ENCODE data around the gene STX16. TPM values are rescaled to one million over a fixed set of nuclear protein-coding genes. Genes with fewer than 3 reads are reported as not detected.

STX16 gene
- total RNA-seq, 1 donor from 2014 or later = 78.7 TPM

DNA sequence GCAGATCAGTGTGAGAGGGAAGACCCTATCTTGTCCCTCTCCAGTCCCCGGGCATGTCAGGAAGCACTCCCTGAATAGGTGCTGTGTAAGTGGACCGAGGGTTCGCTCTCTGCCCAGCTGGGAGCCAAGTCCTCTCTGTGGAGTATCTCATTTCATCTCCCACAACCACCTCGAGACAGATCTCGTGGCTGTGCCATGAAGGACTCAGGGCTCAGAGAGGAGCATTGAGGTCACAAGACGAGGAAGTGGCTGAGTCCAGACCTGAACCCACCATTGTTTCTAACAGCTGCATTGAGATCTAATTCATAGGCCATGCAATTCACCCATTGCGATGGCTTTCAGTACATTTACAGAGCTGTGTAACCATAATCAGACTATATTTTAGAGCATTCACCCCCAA lies 34.7 kb upstream of the STX16 start:
- intact Hi-C loops (cut with DNase I) = no loop called here
- ATAC-seq (no peak), DNase-seq (ENCODE audit: low spot score) (no peak)

DNA sequence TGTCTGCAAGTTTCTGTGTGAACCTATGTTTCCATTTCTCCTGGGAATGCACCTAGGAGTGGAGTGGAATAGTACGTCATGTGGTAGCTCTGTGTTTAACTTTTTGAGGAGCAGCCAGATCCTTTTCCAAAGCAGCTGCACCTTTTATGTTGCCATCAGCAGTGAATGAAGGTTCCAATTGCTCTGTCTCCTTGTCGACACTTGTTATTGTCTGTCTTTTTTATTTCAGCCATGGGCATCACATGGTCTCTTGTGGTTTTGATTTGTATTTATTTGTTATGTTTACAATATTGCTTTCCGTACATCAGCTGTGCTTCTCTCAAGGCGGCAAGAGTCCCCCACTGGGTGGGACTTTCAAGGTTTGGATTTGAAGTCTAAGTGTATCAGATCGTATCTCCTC lies 33.9 kb upstream of the STX16 start:
- no peak for ATAC-seq
- intact Hi-C loops (cut with DNase I) = no loop called here
- DNase-seq (ENCODE audit: low spot score) = no peak

DNA sequence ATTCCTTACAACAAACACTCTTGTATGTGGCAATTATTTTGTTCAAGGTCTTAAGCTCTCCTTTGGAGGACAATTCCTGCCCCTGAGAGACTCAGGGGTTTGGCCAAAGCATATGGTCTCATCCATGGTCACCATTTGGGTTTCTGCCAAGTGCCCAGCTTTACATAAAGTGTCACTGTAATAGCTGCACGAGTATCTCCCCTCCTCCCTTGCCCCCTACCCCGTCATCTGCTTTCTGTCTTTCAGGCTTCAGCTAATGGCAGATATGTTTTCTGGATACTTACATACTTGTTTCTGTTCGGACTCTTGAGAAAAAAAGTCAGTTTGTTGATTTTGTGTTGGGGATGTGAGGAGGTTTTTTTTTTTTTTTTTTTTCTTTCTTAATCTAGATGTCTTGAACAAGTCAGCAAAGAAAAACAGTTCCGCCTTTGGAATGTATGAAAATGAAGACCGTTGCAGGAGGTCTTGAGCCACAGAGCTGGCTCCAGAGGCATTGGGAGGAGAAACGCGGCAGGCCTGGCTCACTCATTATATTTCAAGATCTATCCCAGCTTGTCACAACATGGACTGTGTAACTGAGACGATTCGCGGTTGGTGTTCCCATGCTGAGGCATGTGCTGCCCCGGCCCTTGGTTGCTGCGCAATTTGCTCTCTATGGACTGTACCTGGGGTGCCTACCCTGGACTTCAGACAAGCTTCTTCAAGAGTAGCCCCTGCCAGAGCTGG lies 32.6 kb upstream of the STX16 start:
- no peak for DNase-seq (ENCODE audit: low spot score)
- intact Hi-C loops (cut with DNase I) = no loop called here
- ATAC-seq = peak; percentile 68

DNA sequence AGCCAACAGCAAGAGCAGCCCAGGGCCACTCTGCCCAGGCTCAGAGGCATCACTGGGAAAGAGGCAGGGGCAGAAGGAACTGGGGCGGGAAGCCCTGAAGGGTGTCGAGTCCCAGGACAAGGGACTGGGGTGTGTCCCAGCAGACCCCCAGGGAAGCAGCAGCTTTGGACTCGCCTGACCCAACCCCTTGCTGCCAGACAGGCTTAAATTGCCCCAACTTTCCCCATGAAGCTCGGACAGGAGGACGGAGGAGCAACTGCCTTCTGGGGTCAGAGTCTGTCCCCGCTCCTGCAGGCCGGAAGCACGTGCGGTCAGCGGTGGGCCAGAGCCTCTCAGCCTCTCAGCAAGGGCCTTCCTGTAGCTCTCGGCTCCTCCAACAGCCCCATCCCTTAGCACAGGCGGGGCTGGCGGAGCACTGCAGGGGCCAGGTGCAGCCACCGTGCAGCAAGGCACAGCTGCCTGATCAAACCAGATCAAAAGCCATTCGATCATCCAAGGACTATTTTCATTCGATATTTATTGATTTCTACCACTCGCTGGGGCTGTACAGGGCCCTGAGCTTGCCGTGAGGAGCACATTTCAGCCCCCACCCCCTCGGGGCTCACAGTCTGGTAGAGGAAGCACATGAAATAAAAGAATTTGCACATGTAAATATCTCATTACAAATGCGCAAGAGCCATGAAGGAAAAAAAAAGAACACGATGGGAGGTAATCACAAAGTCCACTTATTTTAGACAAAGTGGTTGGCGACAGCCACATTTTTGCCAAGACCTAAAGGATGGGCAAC lies 31.8 kb upstream of the STX16 start:
- intact Hi-C loops (cut with DNase I) = no loop called here
- ATAC-seq (no peak), DNase-seq (ENCODE audit: low spot score) (no peak)

DNA sequence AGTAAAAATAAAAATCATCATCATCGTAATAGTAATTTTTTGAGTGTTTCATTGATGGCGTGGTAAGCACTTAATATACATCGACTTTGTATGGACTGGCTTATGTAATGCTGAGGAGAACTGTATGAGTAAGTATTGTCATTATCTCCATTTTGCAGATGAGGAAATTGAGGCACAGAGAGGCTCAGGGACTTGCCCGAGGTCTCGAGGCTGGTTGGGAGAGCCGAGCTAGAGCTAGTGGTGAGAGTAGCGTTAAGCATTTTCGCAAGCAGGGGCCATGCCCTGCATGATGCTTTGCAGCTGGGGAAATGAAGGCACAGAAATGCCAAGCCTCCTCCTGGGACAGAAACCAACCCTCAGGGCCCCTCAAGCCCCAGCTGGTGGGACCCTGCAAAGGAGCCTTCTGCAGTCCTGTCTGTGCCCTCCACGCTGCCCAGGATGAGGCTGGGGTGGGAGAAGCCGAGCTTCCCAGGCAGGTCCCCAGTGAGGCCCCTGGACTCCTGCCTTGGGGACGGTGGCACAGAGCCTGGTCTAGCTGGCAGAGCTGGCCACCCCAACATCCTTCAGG lies 31.1 kb upstream of the STX16 start:
- intact Hi-C loops (cut with DNase I) = no loop called here
- no peak for DNase-seq (ENCODE audit: low spot score)

DNA sequence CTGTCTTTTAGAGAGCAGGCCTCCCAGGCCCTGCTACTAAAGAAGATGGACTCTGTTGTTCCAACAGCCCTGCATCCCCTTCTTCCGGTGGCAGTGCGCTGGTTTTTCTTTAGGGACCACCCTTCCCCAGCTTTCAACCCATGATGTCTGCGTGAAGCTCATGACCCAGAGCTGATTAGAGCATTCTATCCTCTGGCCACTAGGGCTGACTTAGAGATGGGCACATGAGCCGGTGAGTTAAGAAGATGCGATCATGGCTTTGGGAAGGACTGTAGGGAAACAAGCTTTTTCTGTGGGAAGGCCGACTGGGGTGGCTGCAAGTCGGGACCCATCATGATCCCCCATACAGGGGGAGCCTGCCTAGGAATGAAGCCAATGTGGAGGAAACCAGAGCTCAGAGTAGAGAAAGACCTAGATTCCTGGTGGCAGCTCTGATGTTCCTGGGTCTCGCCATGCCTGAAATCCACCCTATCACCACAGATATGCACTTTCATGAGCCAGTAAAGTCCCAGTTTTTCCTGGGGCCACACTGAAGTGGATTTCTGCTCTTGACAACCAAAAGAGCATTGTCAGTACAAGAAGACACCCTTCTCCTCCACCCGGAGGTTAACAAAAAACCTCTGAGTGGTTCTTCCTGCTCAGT lies 29.1 kb upstream of the STX16 start:
- DNase-seq (ENCODE audit: low spot score) (no peak), ATAC-seq (no peak)
- intact Hi-C loops (cut with DNase I) = no loop called here

More for the DNA sequence above, 31.1 kb upstream of the STX16 start:
- ATAC-seq = no peak

DNA sequence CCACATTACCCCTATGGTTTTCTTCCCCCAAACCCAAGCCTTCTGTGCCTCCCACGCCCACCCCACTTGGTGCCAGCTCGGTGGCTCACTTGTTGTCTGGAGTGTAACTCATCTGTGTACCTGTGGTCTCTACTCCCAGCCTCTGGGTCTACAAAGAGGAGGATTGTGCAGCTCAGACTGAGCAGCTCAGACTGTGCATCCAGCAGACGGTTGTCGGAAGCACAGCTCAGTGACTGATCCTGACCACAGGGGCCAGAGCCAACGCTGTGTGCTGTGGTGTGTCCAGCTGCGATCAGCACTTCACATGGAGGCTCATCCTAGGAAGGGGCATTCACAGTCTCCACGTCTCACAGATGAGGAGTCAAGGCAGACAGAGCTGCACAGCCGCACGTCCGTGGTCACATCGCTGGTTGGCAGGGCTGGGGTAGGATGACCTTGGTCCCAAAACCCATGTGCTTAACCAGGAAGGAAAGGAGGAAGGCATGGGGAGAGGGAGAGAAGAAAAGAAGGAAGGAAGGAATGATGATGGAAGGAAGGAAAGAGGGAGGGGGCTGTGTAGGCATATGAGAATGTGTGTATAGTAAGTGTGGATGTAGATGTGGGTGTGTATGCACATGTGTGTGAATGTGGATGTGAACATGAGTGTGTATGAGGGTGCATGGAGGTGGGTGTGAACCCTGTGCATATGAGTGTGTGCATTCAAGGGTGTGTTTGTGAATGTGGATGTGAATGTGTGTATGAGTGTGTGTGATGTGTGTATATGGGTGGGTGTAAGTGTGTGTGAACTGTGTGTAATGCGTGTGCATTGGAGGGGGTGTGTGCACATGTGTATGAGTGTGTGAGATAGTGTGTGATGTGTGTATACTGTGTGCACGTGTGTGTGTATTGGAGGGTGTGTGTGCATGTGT lies 28.2 kb upstream of the STX16 start:
- ATAC-seq (no peak), DNase-seq (ENCODE audit: low spot score) (no peak)

DNA sequence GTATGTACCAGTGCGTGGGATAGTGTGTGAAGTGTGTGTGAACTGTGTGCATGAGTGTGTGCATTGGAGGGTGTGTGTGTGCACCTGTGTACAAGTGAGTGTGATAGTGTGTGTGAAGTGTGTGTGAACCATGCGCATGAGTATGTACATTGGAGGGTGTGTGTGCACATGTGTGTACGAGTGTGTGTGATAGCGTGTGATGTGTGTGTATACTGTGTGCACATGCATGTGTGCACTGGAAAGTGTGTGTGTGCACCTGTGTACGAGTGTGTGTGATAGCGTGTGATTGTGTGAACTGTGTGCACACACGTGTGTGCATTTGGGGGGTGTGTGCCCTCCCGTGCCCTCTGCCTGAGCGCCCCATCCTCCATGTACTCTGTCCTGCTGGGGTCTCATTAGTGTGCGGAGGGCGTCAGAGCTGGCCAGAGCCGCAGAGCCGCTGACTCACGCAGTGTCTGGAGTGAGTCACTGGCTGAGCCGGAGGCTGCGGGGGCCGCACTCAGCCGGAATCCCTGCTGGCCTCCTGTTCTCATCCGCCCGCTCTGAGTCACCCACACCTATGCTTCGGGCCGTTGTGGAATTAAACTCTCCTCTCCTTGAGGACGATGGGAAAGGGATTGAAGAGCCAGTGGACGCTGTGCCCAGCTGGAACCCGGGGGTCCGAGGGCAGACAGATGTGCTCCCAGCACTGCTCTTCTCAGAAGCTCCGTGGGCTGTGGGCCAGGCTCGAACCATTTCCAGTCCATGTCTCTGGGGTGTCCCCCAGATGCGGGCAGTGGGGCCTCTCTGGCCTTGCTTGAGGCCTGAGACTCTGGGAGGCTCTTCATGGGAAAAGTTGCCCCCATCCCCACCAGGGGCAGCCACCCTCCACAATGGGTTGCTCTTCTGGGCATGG lies 27.3 kb upstream of the STX16 start:
- intact Hi-C loops (cut with DNase I) = no loop called here
- DNase-seq (ENCODE audit: low spot score) (no peak), ATAC-seq (peak; percentile 76)

More for the DNA sequence above, 28.2 kb upstream of the STX16 start:
- intact Hi-C loops (cut with DNase I) = no loop called here

DNA sequence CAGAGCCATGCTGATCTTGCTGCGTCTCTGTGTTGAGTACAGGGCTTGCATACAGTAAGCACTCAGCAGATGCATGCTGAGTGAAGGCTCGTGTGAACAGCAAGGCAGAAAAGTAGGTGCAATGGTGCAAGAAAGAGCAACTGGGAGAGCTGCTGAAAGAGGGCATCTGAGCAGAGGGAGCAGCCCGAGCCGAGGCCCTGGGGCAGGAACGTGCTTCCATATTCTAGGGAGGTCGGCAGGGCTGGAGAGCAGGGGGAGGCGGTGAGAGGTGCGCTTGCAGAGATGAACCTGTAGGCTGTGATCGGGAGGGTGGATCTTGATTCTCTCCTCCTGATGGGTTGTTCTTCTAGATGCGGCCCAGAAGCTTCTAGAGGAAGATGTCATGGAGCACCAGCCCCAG lies 26.4 kb upstream of the STX16 start:
- ATAC-seq (no peak), DNase-seq (ENCODE audit: low spot score) (no peak)
- intact Hi-C loops (cut with DNase I) = no loop called here

DNA sequence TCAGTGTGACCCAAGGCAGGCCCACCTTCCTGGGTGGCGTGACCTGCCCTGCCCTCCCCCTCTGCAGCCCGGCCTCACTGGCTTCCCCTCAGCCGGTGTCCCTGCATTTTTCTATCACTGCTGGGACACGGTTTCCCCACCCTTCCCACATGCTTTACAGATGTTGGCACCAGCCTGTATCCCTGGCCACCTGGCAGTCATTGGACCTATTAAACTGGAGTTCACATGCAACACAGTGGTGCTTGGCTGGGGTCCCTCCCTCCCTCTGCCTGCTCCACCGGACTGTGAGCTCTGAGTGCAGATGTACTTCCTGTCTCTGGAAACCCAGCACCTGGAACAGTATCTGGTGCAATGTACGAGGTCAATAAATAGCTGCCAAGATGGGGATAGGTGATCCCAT lies 25.5 kb upstream of the STX16 start:
- no peak for DNase-seq (ENCODE audit: low spot score)

DNA sequence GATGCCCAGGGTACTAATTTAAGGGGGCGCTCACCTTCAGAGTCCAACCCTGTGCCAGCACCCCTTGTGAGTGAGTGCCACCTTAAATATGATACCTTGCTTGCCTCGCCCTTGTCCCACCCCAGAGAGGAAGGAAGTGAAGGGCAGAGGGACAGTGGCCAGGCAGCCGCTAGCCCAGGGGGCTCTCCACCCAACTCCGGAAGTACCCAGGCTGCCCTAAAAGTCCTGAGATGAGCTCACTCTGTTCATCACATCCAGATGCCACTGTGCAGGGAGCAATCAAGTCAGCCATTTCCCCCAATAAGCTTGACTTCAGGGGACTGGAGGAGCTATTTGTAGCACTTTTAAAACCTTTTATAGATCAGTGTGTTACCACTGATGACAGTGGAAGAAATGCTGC lies 25.0 kb upstream of the STX16 start:
- DNase-seq (ENCODE audit: low spot score) = no peak
- intact Hi-C loops (cut with DNase I) = no loop called here
- ATAC-seq = no peak

More for the DNA sequence above, 25.5 kb upstream of the STX16 start:
- ATAC-seq = no peak
- intact Hi-C loops (cut with DNase I) = no loop called here

DNA sequence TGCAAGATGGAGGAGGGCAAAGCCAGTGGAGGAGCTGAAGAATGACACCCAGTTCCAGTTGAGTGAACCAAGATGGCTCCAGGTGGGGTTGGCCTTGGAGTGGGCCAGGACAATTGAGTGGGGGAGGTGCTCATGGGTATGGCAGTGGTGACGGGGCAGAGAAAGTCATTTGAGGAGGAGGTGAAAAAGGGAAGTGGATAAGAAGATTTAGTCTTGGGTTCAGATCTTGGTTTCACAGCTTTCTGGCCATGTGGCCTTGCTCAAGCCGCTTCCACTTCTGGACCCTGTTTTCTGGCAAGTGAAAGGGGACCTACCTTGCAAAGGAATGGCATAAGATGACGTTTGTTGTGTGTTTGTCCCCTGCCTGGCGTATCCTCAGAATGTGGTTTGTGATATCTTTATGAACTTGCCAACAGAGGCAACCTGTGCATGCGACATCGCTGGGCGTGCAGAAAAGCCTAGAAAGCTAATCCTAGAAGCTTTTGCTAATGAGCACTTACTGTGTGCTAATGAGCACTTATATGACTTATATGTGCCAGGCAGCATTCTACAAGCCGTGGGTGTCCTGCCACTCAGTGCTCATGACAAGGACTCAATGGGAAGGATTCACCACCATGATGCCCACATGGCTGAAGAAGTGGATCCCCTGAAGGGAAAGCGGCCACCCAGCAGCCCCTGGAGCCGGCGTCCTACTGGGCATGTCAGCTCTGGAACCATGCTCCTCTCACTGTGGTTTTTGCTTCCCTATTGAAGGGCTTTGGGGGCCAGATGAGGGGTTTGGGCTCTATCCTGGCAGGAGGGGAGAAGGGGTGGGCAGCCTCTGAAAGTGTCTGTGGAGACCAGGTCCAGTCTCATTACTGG lies 23.6 kb upstream of the STX16 start:
- DNase-seq (ENCODE audit: low spot score) (no peak), ATAC-seq (no peak)
- intact Hi-C loops (cut with DNase I) = no loop called here

DNA sequence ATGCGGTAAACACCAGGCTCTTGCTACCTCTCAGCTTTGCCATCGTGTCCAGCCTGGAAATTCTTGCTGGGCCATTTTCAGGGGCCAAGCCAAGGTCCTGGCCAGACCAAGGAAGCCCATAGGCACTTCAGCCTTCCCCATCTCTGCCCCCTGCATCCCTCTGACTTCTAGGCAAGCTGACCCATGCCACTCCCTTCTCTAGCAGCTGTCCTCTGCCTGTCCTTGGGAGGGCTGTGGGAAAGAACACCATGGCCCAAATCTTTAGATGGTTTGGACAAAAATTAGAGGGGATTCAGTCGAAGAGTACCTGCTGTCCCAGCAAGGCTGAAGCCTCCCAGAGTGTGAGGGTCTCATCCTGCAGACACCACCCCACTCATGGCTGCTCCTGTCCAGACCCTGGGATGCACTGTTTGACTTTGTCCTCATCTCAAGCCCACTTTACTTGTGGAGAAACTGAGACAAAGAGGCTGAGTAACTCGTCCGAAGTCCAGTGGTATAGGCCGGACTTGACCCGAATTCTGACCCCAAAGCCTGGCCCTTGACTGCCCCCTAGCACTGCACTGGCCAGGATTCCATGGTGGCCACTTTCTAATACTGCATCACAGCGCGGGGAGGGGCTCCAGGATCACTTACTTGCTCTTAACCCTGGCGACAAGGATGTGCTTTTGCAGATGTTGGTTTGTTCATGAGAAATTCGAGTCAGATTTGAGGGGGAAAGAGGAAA lies 22.4 kb upstream of the STX16 start:
- intact Hi-C loops (cut with DNase I) = no loop called here
- ATAC-seq (no peak), DNase-seq (ENCODE audit: low spot score) (no peak)

DNA sequence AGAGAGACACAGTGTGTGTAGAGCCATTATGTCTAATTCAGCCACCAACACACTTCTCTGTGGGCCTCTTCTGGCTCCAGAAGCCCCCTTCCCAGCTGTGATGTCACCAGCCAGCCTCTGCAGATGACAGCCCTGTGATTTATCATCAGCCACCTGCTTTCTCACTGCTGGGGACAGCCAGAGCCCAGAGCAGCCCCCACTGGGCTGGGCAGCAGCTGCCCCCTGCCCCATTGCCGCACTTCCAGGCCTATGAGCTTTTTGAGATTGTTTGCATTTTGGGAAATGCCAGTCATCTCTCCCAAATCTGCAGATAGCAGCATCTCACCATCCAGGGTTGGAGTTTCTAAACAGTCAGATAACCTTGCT lies 21.9 kb upstream of the STX16 start:
- DNase-seq (ENCODE audit: low spot score) = no peak
- no peak for ATAC-seq
- intact Hi-C loops (cut with DNase I) = no loop called here

DNA sequence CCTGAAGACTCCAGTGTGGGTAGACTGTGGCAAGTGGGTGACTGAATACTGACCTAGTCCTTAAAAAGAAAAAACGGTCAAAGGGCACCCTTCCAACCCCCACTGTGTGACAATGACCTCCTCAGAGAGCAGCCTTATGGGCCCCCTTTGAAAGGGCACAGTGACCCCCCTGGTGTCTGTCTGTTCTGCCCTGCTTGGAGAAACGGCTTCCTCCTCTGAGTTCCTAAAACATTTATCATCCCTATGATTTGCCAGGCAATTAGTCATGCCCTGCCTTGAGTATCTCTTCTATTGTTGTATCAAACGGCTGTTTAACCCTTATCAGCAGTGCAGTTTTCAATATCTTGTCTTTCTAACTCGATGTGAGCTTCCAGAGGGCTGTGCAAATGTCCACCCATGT lies 21.0 kb upstream of the STX16 start:
- intact Hi-C loops (cut with DNase I) = no loop called here
- DNase-seq (ENCODE audit: low spot score) (no peak), ATAC-seq (no peak)
